Activated T-cell treated with anti-CD3 and anti-CD28 coated beads, Interleukin-2, amount 50 U/mL, for 1 hour (primary cell): ENCODE results near the gene SMIM35.
"Not testable (repeated sequence)": the region's sequence is repeated elsewhere in the genome, so short reads cannot be mapped to it uniquely, and the experiment has no call there.

Experiments
- DNase-seq: peaks from one replicate; pipeline ENCODE4 v3.0.0-alpha.2; 2020

Gene SMIM35

GRCh38 chr11:118078911-118079411 is 7.8 kb downstream of the SMIM35 start:
- no peak for DNase-seq

GRCh38 chr11:118076754-118077281 is 9.9 kb downstream of the SMIM35 start, which contains the start of gene TMPRSS4:
Gene TMPRSS4, plus strand, starts transcription at chr11:118077078. Its CDS starts 225 bp downstream, at chr11:118077303.
- DNase-seq: no peak

DNA sequence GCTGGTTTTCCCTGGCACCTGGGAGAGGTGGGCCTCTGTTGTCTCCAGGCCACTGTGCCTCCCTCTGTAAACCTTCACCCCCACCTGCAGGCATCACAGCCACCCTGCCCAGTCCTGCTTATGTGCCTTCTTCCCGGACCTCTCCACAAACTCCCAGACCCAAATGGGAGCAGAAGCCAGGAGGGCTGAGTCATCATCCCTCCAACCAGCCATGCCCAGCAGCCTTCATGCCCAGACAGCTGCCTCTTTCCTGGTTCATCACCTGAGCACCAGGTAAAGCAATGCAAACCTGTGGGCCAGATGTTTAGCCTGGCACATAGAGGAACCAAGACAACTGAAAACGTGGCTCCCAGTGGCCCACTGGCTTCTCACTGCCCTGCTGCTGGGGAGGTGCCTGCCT is 12.0 kb downstream of the SMIM35 start:
- DNase-seq: no peak

GRCh38 chr11:118074091-118074685 is 12.6 kb downstream of the SMIM35 start:
- no peak for DNase-seq

GRCh38 chr11:118073554-118073953 is 13.2 kb downstream of the SMIM35 start:
- no peak for DNase-seq

DNA sequence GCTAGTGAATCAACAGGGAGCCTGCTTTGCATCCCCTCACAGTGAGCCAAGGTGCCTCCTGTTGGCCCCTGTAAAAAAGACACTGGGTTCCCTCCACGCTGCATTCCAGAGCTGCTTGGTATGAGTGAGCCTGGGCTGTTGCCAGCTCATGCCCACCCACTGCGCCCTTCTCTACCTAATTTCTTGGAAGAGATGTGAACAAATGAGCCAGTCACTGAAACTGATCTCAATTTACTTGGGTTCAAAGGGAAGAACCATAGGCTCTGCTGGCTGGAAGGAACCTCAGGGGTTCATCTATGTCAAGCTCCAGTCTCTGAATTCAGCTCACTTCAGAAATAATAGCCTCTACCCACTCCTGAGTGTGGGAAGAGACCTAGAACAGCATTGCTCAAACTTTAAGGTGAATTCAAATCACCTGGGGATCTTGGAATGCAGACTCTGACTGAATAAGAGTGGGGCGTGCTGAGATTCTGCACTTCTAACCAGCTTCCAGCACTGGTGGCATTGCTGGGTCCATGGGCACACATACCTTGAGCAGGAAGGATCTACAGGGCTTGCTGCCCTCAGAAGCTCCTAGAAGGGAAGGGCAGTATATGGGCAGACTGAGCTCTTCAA is 15.2 kb downstream of the SMIM35 start:
- DNase-seq: no peak

DNA sequence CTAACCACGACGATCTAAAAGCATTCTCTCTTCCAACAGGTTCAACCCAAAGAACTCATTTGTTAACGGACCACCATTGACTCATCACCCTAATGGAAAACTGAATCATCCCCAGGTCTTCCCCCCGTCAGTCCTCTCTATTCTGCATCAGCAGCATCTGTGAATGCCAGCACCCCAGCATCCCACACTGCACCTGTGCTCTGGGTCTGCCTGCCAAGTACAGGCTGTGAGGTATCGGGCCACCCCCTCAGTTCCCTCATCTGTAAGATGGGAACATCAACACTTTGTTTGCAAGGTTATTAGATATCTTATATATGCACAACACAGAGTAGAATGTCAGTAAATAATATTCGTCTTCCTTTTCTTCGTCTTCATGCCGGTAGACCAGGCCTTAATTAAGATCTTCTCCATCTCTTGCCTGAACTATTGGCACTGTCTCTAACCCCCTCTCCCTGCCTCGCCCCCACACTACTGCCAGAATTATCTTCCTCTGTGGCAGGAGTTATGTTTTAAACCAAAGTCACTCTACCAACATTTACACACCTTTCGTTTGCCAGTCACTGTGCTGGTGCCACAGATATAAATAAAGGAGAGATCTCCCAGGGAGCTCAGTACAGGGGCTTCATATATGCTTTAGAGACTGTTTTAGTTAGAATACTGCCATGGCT is 17.7 kb downstream of the SMIM35 start:
- no peak for DNase-seq

- DNase-seq: no peak
These were observed 18.4 kb downstream of the SMIM35 start for GRCh38 chr11:118068206-118068944.

- no peak for DNase-seq
These were observed 19.8 kb downstream of the SMIM35 start for GRCh38 chr11:118067006-118067405.

DNA sequence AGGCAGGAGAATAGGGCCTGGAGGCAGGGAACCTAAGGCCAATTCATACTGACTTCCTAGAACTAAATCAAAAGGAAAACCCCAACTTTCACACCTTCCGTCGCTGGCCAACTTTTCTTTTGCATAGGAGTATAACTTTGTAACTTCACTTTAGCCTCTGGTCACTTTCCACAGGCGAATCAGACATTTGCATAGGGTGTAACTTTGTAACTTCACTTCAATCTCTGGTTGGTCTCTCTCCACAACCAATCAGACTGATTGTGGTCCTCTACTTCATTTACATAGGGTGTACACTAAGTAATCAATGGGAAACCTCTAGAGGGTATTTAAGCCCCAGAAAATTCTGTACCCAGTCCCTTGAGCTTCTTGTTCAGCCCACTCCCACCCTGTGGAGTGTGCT is 21.4 kb downstream of the SMIM35 start:
- DNase-seq: no peak

GRCh38 chr11:118064956-118065355 is 21.8 kb downstream of the SMIM35 start:
- DNase-seq: no peak

- not testable (repeated sequence) for DNase-seq
These were observed 24.1 kb downstream of the SMIM35 start for GRCh38 chr11:118062631-118063030.

- DNase-seq: not testable (repeated sequence)
These were observed 24.6 kb downstream of the SMIM35 start for GRCh38 chr11:118062181-118062580.

DNA sequence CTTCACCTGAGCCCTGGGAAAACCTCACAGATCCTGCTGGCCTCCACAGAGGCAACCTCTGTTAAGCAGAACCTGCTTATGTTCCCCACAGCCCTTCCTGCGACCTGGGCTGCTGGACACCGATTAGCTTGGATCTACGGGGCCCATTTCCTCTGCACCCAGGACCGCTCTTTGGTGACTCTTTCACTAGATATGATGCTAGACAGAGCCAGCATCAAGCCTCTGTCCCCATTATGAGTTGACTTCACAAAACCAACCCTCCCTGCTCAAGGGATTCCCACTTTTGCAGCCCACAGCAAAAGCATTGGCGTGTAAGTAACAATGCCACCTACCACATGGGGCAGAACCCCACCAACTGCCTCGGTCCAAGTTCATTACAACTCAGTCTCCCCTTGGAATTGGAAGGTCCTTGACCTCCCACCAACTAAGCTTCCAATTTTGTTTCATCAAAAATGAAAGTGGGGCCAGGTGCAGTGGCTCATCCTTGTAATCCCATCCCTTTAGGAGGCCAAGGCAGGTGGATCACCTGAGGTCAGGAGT is 25.1 kb downstream of the SMIM35 start:
- no peak for DNase-seq

DNA sequence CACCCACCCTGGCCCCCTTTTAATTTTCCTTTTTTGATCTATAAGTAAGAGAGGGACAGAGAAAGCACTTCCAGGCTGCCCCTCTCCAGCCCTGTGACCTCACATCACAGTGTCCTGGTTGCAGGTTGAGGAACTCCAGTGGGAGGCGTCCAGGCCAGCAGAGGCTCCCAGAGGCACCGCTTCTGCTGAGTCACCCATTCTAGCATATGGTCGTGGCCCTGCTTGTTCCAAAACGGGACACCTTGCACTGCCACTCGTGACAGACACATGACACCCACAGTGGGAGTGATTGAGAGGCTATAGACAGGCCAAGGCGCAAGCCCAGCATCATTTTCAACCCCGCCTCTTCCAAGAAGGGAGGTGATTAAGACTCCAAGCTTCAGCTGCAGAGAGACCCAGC is 25.9 kb downstream of the SMIM35 start:
- DNase-seq: no peak

- no peak for DNase-seq
These were observed 26.6 kb downstream of the SMIM35 start for GRCh38 chr11:118060081-118060661.

DNA sequence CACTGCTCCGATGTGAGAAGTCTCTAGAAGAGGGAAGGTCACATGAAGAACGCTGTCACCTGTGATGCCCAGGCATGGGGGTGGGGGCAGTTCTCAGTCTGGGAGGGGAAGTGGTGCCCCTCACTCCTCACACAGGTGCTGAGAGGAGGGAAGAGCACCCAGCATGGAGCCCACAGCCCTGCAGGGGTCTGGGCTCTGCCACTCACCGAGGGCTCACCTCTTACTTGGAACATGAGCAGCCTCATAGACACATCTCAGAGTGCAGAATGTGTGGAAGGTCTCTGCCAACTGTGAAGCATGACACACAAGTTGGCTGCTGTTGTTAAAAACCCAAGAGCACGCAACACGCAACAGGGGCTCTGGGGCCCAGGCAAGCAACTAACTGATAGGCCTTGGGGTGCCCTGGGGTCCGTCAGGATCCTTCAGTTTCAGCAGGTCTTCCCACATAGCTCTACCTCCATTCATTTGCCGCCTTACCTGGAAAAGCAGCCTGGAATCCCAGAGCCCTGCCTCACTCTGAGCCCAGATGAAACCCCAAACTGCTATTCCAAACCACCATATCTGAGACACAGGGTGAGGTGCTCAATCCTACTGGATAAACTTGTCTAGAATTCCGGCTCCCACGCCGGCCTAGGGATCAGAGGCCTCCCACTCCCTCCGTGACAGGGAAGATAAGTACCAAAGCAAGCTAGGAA is 27.4 kb downstream of the SMIM35 start:
- no peak for DNase-seq

DNA sequence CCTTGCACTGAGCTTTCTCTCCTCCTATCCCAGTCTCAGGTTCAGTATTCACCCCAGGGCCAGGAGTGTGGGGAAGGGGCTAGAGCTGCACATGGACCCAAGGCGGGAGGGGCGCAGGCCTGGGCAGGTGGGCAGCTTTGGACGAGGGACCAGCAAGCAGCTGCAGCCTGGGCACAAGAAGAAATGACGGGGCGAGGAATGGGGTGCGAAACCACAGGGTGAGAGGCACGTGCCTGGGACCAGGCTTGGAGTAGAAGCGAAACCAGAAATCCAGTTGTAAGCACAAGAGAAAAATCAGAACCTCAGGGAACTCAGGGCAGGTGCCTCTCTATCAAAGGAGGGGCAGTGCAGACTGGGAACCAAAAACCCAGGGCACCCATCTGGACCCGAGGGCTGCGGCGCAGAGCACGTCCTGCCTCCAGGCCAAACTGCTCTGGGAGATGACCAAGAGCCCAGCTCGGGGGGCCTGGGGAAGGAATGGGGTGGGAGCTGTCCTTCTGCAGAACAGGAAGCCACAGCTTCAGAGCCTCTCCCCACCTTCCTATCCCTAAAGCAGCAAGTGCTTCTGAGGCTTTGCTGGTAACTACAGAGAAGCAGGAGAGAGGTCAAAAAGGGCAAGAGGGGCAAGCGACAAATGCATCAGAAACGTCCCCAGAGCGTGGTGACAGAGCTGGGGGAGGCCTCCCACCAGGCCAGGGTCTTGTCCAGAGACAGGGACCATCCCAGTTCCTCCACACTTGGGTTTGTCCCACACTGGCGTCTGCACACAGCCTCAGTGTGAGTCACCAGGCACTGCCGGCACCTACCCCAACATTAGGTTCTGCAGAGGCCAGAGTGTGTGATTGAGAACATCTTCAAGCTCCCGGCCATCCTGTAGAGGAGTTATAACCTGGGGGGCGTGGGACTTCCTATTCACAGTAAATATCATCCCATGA is 28.2 kb downstream of the SMIM35 start:
- no peak for DNase-seq

DNA sequence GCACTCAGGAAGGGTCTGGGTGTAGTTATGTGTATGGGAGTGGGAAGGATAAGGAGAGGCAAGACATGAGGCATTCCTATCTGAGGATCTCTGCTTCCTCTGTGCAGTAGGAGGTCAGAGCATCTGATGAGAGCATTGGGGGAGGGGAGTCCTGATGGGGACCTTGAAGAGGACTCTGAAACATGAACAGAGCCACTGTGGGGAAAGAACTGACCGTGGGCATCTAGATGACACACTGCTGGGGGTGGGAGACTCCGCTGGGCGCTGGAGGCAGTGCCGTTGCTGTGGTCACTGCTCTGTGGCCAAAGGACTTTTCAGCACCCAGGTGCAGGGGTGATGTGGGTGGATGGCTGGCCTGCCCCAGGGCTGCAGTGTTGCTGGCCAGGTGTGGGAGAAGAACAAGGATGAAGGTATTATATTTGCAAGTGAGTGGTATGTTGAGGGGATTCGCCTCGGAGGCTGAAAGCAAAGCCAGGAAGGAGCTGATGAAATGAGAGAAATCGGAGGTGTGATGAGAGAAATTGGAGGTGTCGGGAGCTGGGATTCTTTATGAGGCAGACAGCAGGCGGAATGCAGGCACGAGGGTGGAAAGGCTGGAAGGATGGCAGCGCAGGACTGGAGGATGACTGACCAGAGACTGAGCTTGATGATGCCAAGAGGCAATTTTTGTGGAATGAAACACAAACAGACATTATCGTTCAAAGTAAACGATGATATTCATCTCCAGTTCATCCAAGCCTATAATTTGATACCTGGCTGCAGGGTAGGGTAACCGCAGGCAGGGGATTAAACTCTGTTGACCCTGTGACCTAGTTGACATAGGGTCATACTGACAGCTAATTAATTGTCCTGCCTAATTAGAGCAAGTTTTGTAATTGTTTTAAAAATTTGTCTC is 29.3 kb downstream of the SMIM35 start:
- no peak for DNase-seq

- DNase-seq: no peak
These were observed 30.0 kb downstream of the SMIM35 start for GRCh38 chr11:118056806-118057205.
